ENCODE results near the gene TNIK. TPM values are rescaled to one million over a fixed set of nuclear protein-coding genes. Genes with fewer than 3 reads are reported as not detected.

TNIK gene
- total and polyA plus RNA-seq, 2 experiments from 2014 or later = 7.4 to 13.8 TPM

DNA sequence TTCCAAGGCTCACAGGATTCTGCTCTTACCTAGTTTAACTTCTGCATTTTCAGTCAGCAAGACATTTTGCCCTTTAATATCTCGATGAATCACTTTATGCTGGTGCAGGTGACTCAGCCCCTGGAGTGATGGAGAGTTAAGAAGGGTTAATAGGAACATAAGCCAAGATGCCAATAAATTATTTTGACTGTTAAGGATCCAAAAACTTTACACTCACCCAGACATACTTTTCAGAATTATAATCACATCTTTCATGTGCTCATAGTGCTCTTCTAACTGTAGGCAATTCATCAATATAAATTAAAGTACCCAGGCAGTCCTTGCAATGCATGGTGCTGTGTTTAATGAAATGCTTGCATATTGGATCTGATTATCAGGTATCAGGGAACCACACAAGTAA lies 269.5 kb downstream of the TNIK start:
- Histone ChIP-seq H3K9me2 (replicated peaks; ENCODE audit: insufficient read depth) (no peaks in the 10 kb centered on the region), H3K36me3 (replicated peaks; ENCODE audit: insufficient read depth, low read depth) (no peaks in the 10 kb centered on the region), H4K20me1 (ENCODE audit: insufficient read depth, poor library complexity, severe bottlenecking) (no peaks in the 10 kb centered on the region), H3K27me3 (no peaks in the 10 kb centered on the region), H3K4me1 (ENCODE audit: insufficient read depth) (peaks cover 20% of the 10 kb centered on the region), H3K79me2 (no peaks in the 10 kb centered on the region), H3K27ac (no peak overlapping the region), H3K4me3 (no peak overlapping the region), H3K4me2 (no peak overlapping the region), H2AFZ (no peak overlapping the region), H3K9me3 (ENCODE audit: low read depth) (no peaks in the 10 kb centered on the region)
- DNase-seq (ENCODE audit: low spot score) = no peak
- no peak for TF ChIP-seq EZH2 (IDR thresholded peaks at IDR 0.05; ENCODE audit: borderline replicate concordance)
- TF ChIP-seq EZH2phosphoT487 (IDR thresholded peaks at IDR 0.05; ENCODE audit: low read depth, severe bottlenecking, unreplicated experiment) = no peak
- TF ChIP-seq, protein P1, sequence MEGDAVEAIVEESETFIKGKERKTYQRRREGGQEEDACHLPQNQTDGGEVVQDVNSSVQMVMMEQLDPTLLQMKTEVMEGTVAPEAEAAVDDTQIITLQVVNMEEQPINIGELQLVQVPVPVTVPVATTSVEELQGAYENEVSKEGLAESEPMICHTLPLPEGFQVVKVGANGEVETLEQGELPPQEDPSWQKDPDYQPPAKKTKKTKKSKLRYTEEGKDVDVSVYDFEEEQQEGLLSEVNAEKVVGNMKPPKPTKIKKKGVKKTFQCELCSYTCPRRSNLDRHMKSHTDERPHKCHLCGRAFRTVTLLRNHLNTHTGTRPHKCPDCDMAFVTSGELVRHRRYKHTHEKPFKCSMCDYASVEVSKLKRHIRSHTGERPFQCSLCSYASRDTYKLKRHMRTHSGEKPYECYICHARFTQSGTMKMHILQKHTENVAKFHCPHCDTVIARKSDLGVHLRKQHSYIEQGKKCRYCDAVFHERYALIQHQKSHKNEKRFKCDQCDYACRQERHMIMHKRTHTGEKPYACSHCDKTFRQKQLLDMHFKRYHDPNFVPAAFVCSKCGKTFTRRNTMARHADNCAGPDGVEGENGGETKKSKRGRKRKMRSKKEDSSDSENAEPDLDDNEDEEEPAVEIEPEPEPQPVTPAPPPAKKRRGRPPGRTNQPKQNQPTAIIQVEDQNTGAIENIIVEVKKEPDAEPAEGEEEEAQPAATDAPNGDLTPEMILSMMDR (IDR thresholded peaks at IDR 0.05; ENCODE audit: poor library complexity) = no peak
- WGBS (ENCODE audit: low lambda C conversion rate, missing lambda C conversion rate) = 96% methylated on average over 1 of the region's 1 CpG

DNA sequence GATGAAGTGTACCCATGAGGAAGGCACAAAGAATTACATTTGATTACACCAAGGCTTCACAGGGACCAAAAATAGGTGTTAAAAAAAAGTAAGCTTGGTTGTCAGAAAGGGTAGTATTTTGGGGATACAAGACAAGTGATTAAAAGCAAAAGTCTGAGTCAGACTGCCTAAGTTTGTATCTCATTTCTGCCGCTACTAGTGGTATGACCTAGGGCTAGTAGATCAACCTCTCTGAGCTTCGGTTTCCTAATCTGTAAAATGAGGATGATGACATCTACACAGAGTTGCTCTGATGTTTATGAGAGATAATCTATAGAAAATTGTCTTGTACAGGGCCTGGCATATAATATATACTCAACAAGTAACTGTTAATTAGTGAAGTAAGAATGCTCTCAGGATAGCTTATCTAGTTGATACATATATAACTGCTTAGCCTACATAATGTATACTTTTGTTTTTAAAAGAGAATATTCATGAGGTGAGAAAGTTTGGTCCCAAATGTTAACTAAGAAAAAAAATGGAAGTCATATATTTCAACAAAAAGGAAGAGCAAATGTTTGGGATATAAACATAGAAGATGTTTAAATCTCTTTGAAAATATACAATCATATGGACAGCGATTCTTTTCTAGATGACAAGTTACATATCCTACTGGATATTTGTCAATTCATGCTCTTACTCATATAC lies 270.7 kb downstream of the TNIK start:
- Histone ChIP-seq H3K9me3 (ENCODE audit: low read depth) (no peaks in the 10 kb centered on the region), H3K36me3 (replicated peaks; ENCODE audit: insufficient read depth, low read depth) (no peaks in the 10 kb centered on the region), H3K27me3 (no peaks in the 10 kb centered on the region), H2AFZ (no peak overlapping the region), H3K9me2 (replicated peaks; ENCODE audit: insufficient read depth) (no peaks in the 10 kb centered on the region), H3K4me3 (no peak overlapping the region), H3K79me2 (no peaks in the 10 kb centered on the region), H3K4me2 (no peak overlapping the region), H4K20me1 (ENCODE audit: insufficient read depth, poor library complexity, severe bottlenecking) (no peaks in the 10 kb centered on the region), H3K27ac (no peak overlapping the region), H3K4me1 (ENCODE audit: insufficient read depth) (peaks cover 20% of the 10 kb centered on the region)
- DNase-seq (ENCODE audit: low spot score) = no peak
- 82% methylated on average over 3 of the region's 3 CpGs for WGBS (ENCODE audit: low lambda C conversion rate, missing lambda C conversion rate)
- TF ChIP-seq EZH2 (IDR thresholded peaks at IDR 0.05; ENCODE audit: borderline replicate concordance) (no peak), EZH2phosphoT487 (IDR thresholded peaks at IDR 0.05; ENCODE audit: low read depth, severe bottlenecking, unreplicated experiment) (no peak)
- TF ChIP-seq, protein P1 (IDR thresholded peaks at IDR 0.05; ENCODE audit: poor library complexity) = no peak

DNA sequence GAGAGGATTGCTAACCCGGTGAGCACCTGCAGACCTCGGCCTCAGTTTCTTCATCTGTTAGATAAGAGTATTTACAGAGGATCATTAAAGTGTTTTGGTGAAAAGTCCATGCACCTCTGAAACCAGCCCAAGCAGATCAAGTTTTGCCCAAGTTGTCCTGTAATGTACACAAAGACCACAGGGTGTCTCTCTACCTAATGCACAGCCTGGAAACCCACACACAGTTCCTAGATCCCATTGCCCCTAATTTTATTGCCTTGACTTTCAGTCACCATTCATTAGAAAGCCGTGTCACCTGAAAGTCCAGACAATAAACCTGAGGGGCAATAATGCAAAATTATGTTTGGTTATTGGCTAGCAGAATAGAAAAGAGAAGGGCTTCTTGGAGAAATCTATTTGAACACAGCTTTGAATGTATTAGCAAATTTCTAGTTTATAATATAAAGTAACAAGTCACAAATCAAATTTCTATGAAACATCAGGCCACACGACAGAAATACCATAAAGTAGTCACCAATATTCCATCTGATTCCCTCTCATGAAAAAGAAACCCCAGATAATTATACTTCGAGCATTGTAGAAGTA lies 272.4 kb downstream of the TNIK start:
- Histone ChIP-seq H3K4me1 (ENCODE audit: insufficient read depth) (peaks cover 22% of the 10 kb centered on the region), H4K20me1 (ENCODE audit: insufficient read depth, poor library complexity, severe bottlenecking) (no peaks in the 10 kb centered on the region), H3K36me3 (replicated peaks; ENCODE audit: insufficient read depth, low read depth) (no peaks in the 10 kb centered on the region), H3K4me3 (no peak overlapping the region), H3K27ac (peak overlapping the region; percentile 4), H3K79me2 (no peaks in the 10 kb centered on the region), H3K4me2 (peak overlapping the region; percentile 29), H3K9me3 (ENCODE audit: low read depth) (no peaks in the 10 kb centered on the region), H2AFZ (no peak overlapping the region), H3K9me2 (replicated peaks; ENCODE audit: insufficient read depth) (no peaks in the 10 kb centered on the region), H3K27me3 (no peaks in the 10 kb centered on the region)
- 44% methylated on average over 5 of the region's 5 CpGs for WGBS (ENCODE audit: low lambda C conversion rate, missing lambda C conversion rate)
- peak; percentile 44 for DNase-seq (ENCODE audit: low spot score)
- no peak for TF ChIP-seq EZH2phosphoT487 (IDR thresholded peaks at IDR 0.05; ENCODE audit: low read depth, severe bottlenecking, unreplicated experiment)
- TF ChIP-seq, protein P1 (IDR thresholded peaks at IDR 0.05; ENCODE audit: poor library complexity) = peak; percentile 66

Data from hepatocyte (in vitro differentiated cells).